Panc1 (cell line): Measurements from ENCODE around the gene INTS13.

Source experiments
- POLR2AphosphoS5 ChIP-seq: IDR thresholded peaks from 2 replicates; pipeline ENCODE4 v1.6.1; 2012; ENCODE audit warnings: mild to moderate bottlenecking, low read depth, low read length, moderate library complexity
- TCF7L2 ChIP-seq: IDR thresholded peaks from 2 replicates; pipeline ENCODE4 v1.6.1; 2011; ENCODE audit warnings: mild to moderate bottlenecking, low read depth, low read length, inconsistent platforms
- TF ChIP-seq, protein P1 (sequence below): fragments of 450-650 bp; IDR thresholded peaks from 2 replicates; pipeline ENCODE4 v1.5.1; 2017; ENCODE audit warnings: mild to moderate bottlenecking
- TF ChIP-seq, protein P2 (sequence below), 2 experiments: IDR thresholded peaks; 2 replicates each; pipeline ENCODE4 v1.6.1; 2011 to 2012; ENCODE audit warnings: low read depth in 2 of 2, control low read depth in 1 of 2, low read length in 1 of 2, mild to moderate bottlenecking in 1 of 2, moderate library complexity in 1 of 2; ENCODE audit not compliant: insufficient read depth in 1 of 2

DNA sequence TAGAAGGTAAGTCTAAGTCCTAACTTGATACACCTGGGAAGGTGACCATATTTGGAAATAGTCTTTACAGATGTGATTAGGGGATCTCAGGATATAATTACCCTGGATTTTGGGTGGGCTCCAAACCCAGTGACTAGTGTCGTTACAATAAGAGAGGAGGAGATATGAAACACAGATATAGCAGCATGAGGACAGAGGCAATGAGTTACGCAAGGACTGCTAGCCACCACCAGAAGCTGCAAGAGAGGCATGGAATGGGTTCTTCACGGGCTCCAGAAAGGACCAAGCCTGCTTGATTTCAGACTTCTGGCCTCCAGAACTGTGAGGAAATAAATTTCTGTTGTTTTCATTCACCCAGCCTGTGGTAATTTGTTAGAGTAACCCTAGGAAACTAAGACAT lies 29.1 kb upstream of the INTS13 start:
- TF ChIP-seq, protein P1, sequence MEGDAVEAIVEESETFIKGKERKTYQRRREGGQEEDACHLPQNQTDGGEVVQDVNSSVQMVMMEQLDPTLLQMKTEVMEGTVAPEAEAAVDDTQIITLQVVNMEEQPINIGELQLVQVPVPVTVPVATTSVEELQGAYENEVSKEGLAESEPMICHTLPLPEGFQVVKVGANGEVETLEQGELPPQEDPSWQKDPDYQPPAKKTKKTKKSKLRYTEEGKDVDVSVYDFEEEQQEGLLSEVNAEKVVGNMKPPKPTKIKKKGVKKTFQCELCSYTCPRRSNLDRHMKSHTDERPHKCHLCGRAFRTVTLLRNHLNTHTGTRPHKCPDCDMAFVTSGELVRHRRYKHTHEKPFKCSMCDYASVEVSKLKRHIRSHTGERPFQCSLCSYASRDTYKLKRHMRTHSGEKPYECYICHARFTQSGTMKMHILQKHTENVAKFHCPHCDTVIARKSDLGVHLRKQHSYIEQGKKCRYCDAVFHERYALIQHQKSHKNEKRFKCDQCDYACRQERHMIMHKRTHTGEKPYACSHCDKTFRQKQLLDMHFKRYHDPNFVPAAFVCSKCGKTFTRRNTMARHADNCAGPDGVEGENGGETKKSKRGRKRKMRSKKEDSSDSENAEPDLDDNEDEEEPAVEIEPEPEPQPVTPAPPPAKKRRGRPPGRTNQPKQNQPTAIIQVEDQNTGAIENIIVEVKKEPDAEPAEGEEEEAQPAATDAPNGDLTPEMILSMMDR, result 0 out of 2 replicates have a peak, but pooled peaks have one; percentile 1
- TF ChIP-seq POLR2AphosphoS5, result no peak
- TF ChIP-seq, protein P2, sequence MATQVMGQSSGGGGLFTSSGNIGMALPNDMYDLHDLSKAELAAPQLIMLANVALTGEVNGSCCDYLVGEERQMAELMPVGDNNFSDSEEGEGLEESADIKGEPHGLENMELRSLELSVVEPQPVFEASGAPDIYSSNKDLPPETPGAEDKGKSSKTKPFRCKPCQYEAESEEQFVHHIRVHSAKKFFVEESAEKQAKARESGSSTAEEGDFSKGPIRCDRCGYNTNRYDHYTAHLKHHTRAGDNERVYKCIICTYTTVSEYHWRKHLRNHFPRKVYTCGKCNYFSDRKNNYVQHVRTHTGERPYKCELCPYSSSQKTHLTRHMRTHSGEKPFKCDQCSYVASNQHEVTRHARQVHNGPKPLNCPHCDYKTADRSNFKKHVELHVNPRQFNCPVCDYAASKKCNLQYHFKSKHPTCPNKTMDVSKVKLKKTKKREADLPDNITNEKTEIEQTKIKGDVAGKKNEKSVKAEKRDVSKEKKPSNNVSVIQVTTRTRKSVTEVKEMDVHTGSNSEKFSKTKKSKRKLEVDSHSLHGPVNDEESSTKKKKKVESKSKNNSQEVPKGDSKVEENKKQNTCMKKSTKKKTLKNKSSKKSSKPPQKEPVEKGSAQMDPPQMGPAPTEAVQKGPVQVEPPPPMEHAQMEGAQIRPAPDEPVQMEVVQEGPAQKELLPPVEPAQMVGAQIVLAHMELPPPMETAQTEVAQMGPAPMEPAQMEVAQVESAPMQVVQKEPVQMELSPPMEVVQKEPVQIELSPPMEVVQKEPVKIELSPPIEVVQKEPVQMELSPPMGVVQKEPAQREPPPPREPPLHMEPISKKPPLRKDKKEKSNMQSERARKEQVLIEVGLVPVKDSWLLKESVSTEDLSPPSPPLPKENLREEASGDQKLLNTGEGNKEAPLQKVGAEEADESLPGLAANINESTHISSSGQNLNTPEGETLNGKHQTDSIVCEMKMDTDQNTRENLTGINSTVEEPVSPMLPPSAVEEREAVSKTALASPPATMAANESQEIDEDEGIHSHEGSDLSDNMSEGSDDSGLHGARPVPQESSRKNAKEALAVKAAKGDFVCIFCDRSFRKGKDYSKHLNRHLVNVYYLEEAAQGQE (IDR thresholded peaks at IDR 0.05; ENCODE audit: insufficient read depth in 1 of 2, low read depth in 2 of 2, low read length in 1 of 2), result no peak
- TF ChIP-seq TCF7L2, result no peak
